Esophagus muscularis mucosa (tissue), 4 donors: ENCODE results near the gene FAM193A. TPM values are rescaled to one million over a fixed set of nuclear protein-coding genes. Genes with fewer than 3 reads are reported as not detected.

Experiments
- DNase-seq: peaks from one replicate; pipeline ENCODE4 v3.0.0-alpha.2; 2017; ENCODE audit errors: extremely low spot score
- H3K27ac ChIP-seq, 4 donors: fragments of 200-600 bp; sonication (generic); replicated peaks in 1 of 4; 1 replicate in 3 of 4; 2 replicates in 1 of 4; pipeline ENCODE4 v1.5.1; 2016 to 2019; ENCODE audit warnings: mild to moderate bottlenecking in 1 of 4
- H3K27me3 ChIP-seq, 4 donors: fragments of 200-600 bp; sonication (generic); one replicate each; pipeline versions ENCODE4 v1.5.1 to v1.6.0; 2016 to 2019
- H3K36me3 ChIP-seq, 4 donors: fragments of 200-600 bp; sonication (generic); one replicate each; pipeline ENCODE4 v1.5.1; 2016 to 2019
- H3K4me1 ChIP-seq, 4 donors: fragments of 200-600 bp; sonication (generic); one replicate each; pipeline ENCODE4 v1.5.1; 2016 to 2019
- H3K4me3 ChIP-seq, 4 donors: fragments of 200-600 bp; sonication (generic); 1 replicate in 2 of 4; 2 replicates in 2 of 4; pipeline ENCODE4 v1.5.1; 2016 to 2019; ENCODE audit warnings: mild to moderate bottlenecking in 4 of 4, moderate library complexity in 1 of 4
- H3K9me3 ChIP-seq, 4 donors: fragments of 200-600 bp; sonication (generic); 1 replicate in 3 of 4; 2 replicates in 1 of 4; pipeline ENCODE4 v1.5.1; 2016 to 2019
- CTCF ChIP-seq, 3 experiments: fragments of 200-600 bp in 2 of 3; fragments of 450-650 bp in 1 of 3; sonication (generic) in 2 of 3; IDR thresholded peaks; one replicate each; pipeline ENCODE4 v1.5.1; 2017 to 2019; ENCODE audit warnings: antibody characterized with exemption in 3 of 3, mild to moderate bottlenecking in 2 of 3, moderate library complexity in 1 of 3
- EP300 ChIP-seq: sonication (generic); formaldehyde crosslinking; IDR thresholded peaks from one replicate; pipeline ENCODE4 v1.6.1; 2017; ENCODE audit warnings: antibody characterized with exemption
- POLR2A ChIP-seq: fragments of 450-650 bp; IDR thresholded peaks from one replicate; pipeline ENCODE4 v1.6.1; 2017; ENCODE audit warnings: antibody characterized with exemption, moderate library complexity, mild to moderate bottlenecking, low read depth
- POLR2AphosphoS5 ChIP-seq, 2 donors: sonication (generic); formaldehyde crosslinking; IDR thresholded peaks; one replicate each; pipeline ENCODE4 v1.6.1; 2017; ENCODE audit warnings: antibody characterized with exemption in 2 of 2
- WGBS: methylation state at CpG from one replicate; pipeline ENCODE4 v1.1.5; 2018; 5-methylcytosine and 5-hydroxymethylcytosine counted together
- intact Hi-C: fragments of 100-400 bp; cut with DNase I; formaldehyde crosslinking; loops from one replicate; pipeline ENCODE4 v1.15.1; 2023
- total RNA-seq, 4 donors: library from RNA; depleted of rRNA; stranded (reverse); fragments of >200 nt; gene quantifications; one replicate each; pipeline versions ENCODE4 v1.1.0 to v1.2.1, GENCODE V29; 2016

FAM193A gene
- total RNA-seq, 4 donors from 2014 or later: 20.0 to 30.6 (median 24.6) TPM

- DNase-seq: no peak
- H3K4me3 ChIP-seq: no peak overlapping the region
- WGBS: 95% methylated on average over 4 of the region's 4 CpGs
- H3K27ac ChIP-seq: no peak overlapping the region
- TF ChIP-seq CTCF (IDR thresholded peaks at IDR 0.05) (no peak), POLR2A (no peak), POLR2AphosphoS5 (IDR thresholded peaks at IDR 0.05) (no peak), EP300 (no peak)
- no peaks in the 10 kb centered on the region for H3K9me3 ChIP-seq
- H3K27me3 ChIP-seq: no peaks in the 10 kb centered on the region
- intact Hi-C loops: no loop called here
- H3K36me3 ChIP-seq: no peaks in the 10 kb centered on the region
- H3K4me1 ChIP-seq: peaks cover 27 to 41% (median 39%) of the 10 kb centered on the region in 4 donors
Measured at GRCh38 chr4:2576290-2576689, 39.8 kb downstream of the FAM193A start.

- intact Hi-C loops: no loop called here
- no peak for TF ChIP-seq POLR2A
- no peak for TF ChIP-seq CTCF (IDR thresholded peaks at IDR 0.05)
- no peak for TF ChIP-seq EP300
- TF ChIP-seq POLR2AphosphoS5 (IDR thresholded peaks at IDR 0.05): no peak
- no peak overlapping the region for H3K4me3 ChIP-seq
- no peak overlapping the region for H3K27ac ChIP-seq
- no peaks in the 10 kb centered on the region for H3K36me3 ChIP-seq
- 79% methylated on average over 4 of the region's 4 CpGs for WGBS
- no peak for DNase-seq
- no peaks in the 10 kb centered on the region for H3K27me3 ChIP-seq
- H3K9me3 ChIP-seq: no peaks in the 10 kb centered on the region
- H3K4me1 ChIP-seq: peaks cover 21 to 38% (median 33%) of the 10 kb centered on the region in 4 donors
Measured at GRCh38 chr4:2578106-2578505, 41.7 kb downstream of the FAM193A start.

- WGBS: 98% methylated on average over 5 of the region's 5 CpGs
- Histone ChIP-seq H3K36me3 (no peaks in the 10 kb centered on the region), H3K27ac (no peak overlapping the region), H3K27me3 (no peaks in the 10 kb centered on the region), H3K4me1 (peaks cover 18 to 35% (median 30%) of the 10 kb centered on the region in 4 donors), H3K9me3 (no peaks in the 10 kb centered on the region), H3K4me3 (no peak overlapping the region)
- TF ChIP-seq CTCF (IDR thresholded peaks at IDR 0.05): no peak
- no peak for TF ChIP-seq EP300
- no peak for TF ChIP-seq POLR2AphosphoS5 (IDR thresholded peaks at IDR 0.05)
- TF ChIP-seq POLR2A: no peak
- intact Hi-C loops: no loop called here
- DNase-seq: no peak
Measured at GRCh38 chr4:2579910-2580309, 43.5 kb downstream of the FAM193A start.

GRCh38 chr4:2583092-2583491 lies 46.6 kb downstream of the FAM193A start:
- no peaks in the 10 kb centered on the region for H3K9me3 ChIP-seq
- no peaks in the 10 kb centered on the region for H3K27me3 ChIP-seq
- H3K36me3 ChIP-seq: no peaks in the 10 kb centered on the region
- H3K27ac ChIP-seq: peak overlapping the region in 1 of 4 donors; percentile 50
- H3K4me3 ChIP-seq: no peak overlapping the region
- H3K4me1 ChIP-seq: peaks cover 30 to 53% (median 47%) of the 10 kb centered on the region in 4 donors
- intact Hi-C loops: no loop called here
- no peak for TF ChIP-seq POLR2AphosphoS5 (IDR thresholded peaks at IDR 0.05)
- TF ChIP-seq CTCF (IDR thresholded peaks at IDR 0.05): no peak
- TF ChIP-seq EP300: no peak
- no peak for TF ChIP-seq POLR2A
- DNase-seq: no peak
- 79% methylated on average over 4 of the region's 4 CpGs for WGBS

- Histone ChIP-seq H3K9me3 (no peaks in the 10 kb centered on the region), H3K4me3 (no peak overlapping the region), H3K4me1 (peaks cover 34 to 57% (median 51%) of the 10 kb centered on the region in 4 donors), H3K27me3 (no peaks in the 10 kb centered on the region), H3K27ac (peak overlapping the region in 1 of 4 donors; percentile 50), H3K36me3 (no peaks in the 10 kb centered on the region)
- TF ChIP-seq EP300 (no peak), POLR2A (no peak)
- intact Hi-C loops: no loop called here
- no peak for DNase-seq
- WGBS: 25% methylated on average over 4 of the region's 4 CpGs
Measured at GRCh38 chr4:2583517-2583916, 47.1 kb downstream of the FAM193A start.
